Iris pigment epithelial cell (primary cell): ENCODE results near the gene MVP.
A peak's percentile ranks its signal among the peaks of the same experiment; 100 is the strongest.
"Not testable (repeated sequence)": the region's sequence is repeated elsewhere in the genome, so short reads cannot be mapped to it uniquely, and the experiment has no call there.

Experiments
- DNase-seq: peaks from one replicate; pipeline ENCODE4 v3.0.0-alpha.2; 2011; ENCODE audit warnings: low read depth

Gene MVP

DNA sequence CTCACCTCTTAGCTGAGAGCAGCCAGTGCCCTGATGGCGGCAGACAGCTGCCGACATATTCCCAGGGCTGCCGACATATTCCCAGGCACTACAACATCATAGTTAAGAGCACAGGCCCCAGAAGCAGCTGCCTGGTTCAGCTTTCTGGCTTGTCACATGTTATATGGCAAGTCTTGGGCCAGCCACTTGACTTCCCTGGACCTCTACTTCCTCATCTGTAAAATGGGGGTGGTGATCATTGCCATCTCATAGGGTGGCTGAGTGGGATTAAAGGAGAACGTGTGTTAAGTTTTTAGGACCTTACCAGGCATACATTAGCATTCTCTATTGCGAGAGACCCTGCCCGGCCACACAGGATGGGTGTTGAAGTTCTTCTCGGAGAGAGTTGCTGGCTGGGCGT is 23.7 kb downstream of the MVP start:
- DNase-seq = no peak

DNA sequence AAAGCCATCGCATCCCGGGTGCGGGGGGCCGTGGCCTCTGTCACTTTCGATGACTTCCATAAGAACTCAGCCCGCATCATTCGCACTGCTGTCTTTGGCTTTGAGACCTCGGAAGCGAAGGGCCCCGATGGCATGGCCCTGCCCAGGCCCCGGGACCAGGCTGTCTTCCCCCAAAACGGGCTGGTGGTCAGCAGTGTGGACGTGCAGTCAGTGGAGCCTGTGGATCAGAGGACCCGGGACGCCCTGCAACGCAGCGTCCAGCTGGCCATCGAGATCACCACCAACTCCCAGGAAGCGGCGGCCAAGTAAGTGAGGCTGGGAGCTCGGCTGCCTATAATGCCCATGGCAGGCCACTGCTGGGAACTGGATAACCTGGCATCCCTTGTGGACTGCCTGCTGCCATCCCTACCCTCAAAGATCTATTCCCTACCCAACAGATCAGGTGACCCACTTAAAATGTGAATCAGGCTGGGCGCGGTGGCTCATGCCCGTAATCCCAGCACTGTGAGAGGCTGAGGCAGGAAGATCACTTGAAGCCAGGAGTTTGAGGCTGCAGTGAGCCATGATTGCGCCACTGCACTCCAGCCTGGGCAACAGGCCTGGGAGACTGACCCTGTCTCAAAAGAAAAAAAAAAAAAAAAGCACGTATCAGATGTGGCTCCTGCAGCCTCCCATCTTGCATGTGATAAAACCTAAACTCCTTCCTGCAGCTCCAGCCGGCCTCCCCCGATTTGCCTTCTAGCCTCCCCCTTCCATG is 24.5 kb downstream of the MVP start:
- DNase-seq = peak; percentile 41

DNA sequence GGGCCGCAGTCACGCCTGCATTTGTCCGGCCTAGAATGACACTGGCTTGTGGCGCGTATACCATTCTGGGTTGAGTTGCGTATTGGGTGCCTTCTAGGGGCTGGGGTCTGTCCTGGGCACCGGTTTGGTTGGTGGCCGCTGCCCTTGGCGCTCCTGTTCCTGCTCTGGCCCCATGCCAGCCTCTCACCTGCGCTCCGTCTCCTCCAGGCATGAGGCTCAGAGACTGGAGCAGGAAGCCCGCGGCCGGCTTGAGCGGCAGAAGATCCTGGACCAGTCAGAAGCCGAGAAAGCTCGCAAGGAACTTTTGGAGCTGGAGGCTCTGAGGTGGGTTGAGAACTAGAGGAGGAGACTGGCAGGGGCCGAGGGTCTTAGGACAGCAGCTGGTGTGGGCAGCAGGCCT is 25.4 kb downstream of the MVP start:
- DNase-seq = no peak

DNA sequence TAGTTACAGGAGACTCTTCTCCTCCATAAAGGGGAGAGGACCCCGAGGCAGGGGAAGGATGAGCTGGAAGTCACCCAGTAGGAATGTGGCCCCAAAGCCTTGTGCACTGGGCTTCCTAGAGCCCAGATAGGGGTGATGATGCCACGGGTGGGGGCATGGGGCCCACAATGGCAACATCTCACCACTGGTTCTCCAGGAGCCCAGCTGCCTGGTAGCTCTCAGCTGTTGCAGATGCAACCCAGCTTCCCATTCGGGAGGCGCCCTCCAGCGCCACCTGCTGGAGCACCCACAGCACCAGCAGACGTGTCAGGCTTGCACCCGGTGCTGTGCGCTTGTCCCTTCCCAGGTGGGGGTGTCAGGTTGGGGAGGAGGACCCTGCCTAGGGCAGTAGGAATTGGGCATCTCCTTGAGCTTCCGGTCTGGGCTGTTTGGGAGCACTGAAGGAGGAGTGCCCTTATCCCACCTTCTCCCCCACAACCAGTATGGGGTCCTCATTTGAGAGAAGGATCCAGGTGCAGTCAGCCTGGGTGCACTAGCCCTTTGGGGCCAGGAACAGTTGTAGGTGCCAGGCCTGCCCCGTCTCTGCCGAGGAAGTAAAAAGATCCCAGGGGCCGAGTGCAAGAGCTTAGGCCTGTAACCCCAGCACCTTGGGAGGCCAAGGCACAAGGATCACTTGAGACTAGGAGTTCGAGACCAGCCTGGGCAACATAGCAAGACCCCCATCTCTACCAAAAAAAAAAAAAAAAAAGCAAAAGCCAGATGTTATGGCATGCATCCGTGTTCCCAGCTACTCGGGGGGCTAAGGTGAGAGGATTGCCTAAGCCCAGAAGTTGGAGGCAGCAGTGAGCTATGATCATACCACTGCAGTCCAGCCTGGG is 28.4 kb downstream of the MVP start:
- DNase-seq = peak; percentile 46

DNA sequence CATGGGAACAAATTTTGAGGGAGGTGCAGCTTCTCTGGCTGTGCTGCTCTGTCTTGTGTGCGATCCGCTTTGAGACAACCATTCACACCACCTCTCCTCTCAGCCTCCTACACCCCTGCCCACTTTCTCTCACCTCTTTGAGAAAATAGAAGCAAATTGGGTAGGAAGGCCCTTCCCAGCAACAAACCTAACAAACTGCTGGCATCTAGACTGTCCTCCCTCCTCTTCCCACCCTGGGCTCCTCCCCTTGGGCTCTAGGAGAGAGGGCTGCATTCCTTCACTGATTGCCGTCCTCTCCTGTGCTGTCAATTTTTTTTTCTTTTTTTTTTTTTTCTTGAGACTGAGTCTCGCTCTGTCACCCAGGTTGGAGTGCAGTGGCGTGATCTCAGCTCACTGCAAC is 29.2 kb downstream of the MVP start:
- DNase-seq = no peak

DNA sequence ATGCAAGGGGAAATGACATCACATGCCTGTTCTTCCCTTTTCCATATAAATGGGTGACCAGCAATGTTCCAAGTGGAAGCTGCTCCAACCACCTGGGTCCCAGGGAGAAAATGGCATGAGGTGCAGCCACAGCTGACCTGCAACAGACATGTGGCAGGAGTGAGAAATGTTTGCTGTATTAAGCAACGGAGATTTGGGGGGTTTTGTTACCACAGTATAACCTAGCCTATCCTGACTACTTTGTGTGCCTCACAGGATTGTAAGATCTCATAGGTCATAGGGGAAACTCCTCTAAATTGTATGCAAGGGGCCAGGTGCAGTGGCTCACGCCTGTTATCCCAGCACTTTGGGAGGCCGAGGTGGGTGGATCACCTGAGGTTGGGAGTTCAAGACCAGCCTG is 30.7 kb downstream of the MVP start:
- DNase-seq = no peak

DNA sequence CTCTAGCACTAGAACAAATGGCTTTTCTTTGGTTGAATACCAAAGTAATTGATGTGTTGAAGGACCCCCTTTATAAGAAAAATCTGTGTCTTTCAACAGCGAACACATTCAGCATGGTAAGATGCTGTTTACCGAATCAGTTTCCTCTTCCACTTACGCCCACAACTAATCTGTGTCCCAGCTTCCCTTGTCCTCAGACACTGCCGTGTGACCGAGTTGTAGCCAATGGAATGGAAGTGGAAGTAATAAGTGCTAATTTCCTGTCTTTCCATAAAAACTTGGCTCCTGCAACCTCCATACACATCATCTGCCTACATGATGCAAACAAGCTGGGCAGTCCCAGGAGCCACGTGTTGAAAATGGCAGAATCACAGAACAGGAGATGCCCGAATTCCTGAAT is 32.4 kb downstream of the MVP start:
- DNase-seq = peak; percentile 48

DNA sequence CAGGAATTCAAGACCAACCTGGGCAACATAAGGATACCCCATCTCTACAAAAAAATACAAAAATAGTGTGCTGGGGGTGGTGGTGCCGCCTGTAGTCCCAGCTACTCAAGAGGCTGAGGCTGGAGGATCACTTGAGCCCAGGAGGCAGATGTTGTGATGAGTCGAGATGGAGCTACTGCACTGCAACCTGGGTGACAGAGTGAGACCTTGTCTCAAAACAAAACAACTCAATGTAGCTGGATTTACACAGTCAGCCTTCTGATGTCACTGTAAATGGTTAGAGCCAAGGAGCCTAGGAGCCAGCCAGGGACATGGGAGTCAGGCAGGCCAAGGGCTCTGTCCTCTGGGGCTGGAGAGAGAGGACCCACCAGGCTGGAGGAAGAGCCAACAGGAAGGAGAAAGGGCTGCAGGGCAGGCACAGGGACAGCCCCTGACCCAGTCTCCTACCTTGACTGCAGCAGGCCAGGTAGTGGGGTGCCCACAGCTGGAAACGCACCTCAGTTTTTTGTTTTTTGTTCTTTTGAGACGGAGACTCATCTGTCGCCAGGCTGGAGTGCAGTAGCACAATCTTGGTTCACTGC is 34.3 kb downstream of the MVP start:
- DNase-seq = no peak

DNA sequence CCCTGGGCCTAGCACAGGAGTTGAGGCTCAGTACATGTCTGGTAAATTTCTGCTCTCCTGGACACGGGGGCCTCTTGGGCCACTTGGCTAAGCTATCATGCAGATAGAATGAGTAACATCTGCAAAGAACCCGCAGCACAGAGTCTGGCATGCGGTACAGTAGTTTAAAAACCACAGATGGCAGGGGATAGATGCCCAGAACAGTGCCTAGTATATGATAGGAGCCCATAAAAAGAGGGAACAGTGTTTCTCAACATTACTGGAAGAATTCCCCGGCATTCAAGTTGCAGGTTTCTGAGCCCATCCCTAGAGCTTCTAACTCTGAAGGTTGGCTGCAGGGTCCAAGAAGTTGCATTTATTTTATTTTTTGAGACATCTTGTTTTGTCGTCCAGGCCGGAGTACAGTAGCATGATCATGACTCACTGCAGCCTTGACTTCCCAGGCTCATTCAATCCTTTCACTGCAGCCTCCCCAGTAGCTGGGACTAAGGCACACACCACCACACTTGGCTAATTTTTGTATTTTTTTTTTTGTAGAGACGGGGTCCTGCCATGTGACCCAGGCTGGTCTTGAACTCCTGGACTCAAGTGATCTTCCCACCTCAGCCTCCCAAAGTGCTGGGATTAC is 37.0 kb downstream of the MVP start:
- DNase-seq = peak; percentile 54

DNA sequence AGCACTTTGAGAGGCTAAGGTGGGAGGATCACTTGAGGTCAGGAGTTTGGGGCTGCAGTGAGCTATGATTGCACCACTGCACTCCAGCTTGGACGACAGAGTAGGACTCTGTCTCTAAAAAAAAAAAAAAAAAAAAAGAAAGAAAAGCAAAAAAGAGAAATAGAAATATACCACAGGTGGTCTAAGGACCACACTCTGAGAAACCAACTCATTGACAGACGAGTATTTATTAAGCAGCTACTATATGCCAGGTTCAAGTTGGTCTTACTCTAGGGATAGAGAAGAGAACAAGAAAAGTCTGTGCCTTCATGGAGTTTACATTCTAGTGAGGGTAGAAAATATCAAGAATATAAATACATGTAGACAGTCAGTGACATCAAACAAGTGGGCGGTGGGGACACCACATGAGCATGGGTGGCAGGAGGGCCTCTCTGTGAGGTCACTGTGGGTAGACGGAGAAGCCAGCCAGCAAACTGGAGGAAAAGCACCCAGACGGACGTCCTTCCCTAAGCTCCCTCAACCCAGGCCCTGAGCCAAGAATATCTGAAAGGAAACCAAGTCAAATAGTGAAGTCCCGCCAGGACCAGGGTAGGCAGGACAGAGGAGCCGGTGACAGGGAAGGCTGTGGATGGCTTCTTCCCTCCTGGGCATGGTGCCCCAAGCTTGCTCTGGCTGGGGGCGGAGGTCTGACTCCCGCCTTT is 38.0 kb downstream of the MVP start:
- no peak for DNase-seq

DNA sequence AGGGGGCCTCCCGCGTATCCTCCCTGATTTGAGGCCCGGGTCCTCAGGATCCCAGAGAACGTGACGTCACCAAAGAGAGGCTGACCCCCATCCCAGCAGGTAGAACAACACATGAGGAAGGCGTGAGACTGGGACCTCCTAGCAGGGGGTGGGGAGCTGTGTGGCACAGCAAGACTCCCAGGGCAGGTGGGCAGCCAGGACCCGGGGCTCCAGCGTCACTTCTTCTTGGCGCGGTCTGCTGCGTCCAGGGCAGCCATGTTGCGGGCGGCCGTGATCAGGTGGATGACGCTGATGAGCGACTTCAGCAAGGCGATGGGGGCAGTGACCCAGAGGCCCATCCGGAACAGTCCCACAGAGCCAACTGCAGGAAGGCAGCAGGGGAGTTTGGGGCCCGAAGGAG is 38.7 kb downstream of the MVP start:
- DNase-seq = no peak

DNA sequence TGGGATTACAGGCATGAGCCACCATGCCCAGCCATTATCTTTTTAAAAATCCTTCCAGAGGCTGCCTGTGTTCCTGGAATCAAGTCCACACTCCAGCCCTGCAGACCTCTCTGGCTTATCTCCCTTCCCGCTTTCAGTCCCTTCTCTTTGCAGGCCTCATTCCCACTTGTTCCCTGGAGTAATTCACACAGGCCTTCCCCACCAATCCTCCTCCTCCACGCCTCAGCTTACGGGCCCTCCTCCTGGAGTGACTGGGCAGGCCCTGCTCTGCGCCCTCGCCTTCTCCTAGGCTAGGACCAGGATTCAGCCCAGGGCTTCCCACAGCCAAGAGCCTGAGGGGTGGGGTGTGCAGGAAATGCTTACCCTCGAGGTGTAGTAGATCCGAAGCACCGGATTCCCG is 40.0 kb downstream of the MVP start:
- no peak for DNase-seq

DNA sequence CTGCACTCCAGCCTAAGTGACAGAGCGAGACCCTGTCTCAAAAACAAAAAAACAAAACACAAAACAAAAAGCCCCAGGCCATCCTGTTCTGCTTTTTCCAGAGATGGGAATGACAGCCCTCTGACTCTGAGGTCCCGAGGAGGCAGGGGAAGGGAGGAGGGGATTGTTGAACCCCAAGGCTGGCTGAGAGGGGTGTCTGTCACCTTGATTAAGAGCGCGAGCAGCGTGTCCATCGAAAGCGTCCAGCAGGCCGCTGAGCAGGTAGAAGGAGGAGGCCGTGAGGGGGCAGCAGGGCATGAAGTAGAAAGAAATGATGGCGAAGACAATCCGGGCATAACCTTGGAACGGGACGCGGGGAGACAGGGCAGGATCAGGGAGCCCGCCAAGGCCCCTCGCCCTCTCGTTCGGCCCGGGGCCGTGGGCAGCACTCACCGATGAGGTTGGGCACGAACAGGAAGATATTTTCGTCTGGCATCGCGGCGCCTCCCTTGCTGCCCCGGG is 42.2 kb downstream of the MVP start:
- peak; percentile 27 for DNase-seq

DNA sequence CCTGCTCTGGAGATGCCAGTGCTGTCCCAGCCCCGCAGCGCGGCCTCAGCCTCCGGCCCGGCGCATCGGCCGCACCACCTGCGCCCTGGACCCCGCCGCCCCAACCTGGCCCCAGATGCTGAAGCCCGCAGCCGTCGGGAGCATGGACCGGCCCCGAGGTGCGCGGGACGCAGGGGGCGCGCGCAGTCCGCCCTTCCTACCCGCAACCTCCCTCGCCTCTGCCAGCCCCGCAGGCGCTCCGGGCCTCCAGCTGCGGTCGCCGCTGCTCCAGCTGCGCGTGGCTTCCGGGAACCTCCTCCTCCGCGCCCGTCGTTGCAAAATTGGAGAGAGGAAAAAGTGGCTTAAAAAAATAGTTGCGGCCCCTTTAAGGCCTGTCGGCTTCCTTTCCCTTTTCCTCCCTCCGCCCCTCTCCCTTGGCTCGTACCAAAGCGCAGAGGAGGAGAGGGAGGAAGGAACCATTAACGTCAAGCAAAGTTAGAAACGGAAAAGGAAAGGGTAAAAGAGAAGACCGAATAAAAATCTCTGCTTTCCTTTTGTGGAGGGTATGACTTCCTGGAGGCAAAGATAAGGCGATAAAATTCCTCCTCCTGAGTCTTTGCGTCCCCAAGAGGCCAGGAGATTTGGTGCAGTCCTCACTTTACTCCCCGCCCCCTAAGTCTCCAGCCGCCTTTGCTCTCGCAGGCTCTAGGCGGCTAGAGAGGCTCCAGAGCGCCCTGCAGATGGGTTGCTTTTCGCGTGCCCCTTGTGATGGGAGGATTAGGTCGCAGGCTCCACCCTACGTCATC is 42.8 kb downstream of the MVP start, which contains the start of gene CDIPT:
CDIPT (minus strand) TSS at position 343 of the 785 bp plus-strand sequence. CDS start 369 bp downstream, outside the sequence.
- DNase-seq = peak; percentile 97

DNA sequence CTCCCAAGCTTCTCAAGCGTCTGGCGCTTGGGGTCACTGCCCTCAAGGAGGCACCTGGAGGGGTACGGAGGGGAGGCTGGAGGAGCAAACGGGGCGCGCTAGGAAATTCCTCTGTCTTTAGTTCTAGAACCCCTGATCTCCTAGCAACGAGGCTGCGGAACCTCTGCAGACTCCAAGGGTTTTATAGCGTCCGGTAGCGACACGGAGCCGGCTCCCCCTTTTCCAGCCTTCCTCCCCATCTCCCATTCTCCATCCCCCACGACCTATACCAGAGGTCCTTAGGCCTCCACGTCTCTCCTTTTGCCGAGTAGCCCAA is 43.4 kb downstream of the MVP start:
- DNase-seq = no peak

DNA sequence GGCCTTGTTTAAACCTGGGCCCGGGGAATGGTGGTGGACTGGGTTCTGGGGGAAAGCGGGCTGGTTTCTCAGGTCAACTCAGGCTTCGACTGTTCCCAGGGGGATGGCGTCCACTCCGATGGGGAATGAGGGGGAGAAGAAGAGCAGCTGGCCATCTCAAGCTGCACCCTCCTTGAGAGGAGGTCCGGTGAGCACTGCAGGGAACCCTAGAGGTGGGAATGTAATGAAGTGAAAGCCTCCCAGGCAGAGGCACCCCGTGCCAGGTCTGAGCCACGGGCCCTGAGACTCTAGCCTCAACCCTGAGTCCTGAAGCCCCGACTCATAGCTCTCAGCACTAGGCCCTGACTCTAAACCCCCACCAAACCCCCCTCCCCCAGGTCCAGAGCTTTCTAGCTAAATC is 43.9 kb downstream of the MVP start:
- no peak for DNase-seq

DNA sequence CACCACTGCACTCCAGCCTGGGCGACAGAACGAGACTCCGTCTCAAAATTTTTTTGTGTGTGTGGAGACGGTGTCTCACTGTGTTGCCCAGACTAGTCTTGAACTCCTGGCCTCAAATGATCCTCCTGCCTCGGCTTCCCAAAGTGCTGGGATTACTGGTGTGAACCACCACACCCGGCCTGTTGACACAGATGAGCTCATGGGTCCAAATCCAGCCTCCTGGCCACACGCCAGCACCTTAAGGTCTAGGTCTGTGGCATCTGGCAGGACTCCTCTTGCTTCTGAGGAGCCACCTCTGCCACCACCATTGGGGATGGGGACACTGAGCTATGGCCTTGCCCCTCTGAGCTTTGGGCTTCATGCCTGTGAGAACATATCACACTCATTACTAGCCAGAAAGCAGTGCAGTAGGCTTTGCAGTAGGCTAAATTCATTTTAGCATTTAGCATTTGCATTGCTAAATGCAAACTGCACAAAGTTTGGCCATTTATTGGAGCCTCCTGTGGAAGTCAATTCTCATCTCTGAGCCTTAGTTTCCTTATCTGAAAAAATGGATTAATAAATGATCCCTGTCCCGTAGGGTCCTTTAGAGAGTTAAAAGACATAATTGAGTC is 48.2 kb downstream of the MVP start:
- DNase-seq = no peak

DNA sequence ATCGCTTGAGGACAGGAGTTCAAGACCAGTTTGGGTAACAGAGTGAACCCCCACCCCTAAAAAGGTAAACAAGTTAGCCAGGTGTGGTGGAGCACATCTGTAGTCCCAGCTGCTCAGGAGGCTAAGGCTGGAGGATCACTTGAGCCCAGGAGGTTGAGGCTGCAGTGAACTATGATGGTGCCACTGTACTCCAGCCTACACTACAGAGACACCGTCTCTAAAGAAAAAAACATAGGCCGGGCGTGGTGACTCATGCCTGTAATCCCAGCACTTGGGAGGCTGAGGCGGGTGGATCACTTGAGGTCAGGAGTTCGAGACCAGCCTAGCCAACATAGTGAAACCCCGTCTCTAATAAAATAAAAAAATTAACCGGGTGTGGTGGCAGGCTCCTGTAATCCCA is 48.8 kb downstream of the MVP start:
- not testable (repeated sequence) for DNase-seq

DNA sequence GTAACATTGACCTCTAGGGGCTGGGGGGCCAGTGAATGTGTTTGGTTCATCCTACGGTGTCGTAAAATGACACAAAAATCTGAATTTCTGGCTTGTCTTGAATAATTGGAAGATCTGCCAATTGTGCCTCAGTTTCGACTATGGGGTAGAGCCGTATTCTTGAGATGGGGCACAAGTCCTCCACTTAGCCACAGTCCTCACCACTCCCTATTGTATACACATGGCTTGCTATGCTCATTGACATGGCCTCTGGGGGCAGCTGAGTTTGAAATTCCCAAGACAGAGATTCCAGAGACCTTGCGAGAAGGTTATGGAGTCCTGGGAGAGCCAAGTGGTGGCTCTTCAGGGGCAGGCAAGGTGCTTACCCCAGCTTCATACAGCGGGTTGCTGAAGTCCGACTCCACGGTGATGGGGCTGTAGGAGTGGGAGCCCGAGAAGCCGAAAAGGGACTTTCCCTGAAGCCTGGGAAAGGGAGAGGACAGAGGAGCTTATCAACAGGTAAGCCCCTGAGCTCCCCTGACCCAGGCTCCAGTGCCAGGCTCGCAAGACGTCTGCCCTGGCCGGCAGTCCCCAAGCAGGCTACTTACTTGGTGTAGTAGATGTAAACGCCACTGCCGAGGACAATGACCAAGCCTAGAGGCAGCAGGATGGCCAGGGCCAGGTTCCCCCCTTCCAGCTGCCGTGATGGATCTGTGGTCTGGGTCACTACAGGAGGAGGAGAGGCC is 51.7 kb downstream of the MVP start:
- DNase-seq = no peak

DNA sequence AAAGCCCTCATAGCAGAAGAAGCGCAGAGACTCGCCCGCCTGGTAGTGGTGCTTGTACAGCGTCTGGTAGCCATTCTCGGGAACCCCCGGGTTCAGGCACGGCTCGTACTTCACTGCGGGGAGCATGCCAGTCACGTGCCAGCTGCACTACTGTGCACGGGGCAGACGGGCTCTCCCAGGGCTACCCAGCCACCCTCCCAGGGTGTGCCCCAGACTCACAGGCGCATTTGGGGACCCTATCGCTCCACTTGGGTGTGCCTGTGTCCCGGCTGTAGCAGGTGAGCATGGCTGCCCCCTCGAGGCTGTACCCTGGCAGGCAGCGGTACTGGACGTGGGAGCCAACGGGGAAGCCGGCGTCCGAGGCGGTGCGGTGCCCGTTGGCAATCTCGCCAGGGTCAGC is 53.1 kb downstream of the MVP start:
- DNase-seq = no peak
